Thoracic aorta (tissue), 2 donors: Measurements from ENCODE around the gene DES. TPM values are rescaled to one million over a fixed set of nuclear protein-coding genes. Genes with fewer than 3 reads are reported as not detected.

ENCODE experiments used
- ATAC-seq: fragments of 150-250 bp; one replicate; pipeline ENCODE4 v1.8.0; 2017; ENCODE audit warnings: low read depth; ENCODE audit not compliant: insufficient number of reproducible peaks, low FRiP score
- DNase-seq: peaks from one replicate; pipeline ENCODE4 v3.0.0-alpha.2; 2020; ENCODE audit warnings: low spot score
- H3K27ac ChIP-seq, 2 donors: fragments of 200-600 bp; sonication (generic); 1 replicate in 1 of 2; 2 replicates in 1 of 2; pipeline ENCODE4 v1.5.1; 2016; ENCODE audit warnings: mild to moderate bottlenecking in 2 of 2, moderate library complexity in 2 of 2
- H3K27me3 ChIP-seq: fragments of 200-600 bp; sonication (generic); replicated peaks from 2 replicates; pipeline ENCODE4 v1.6.0; 2016; ENCODE audit warnings: mild to moderate bottlenecking; ENCODE audit not compliant: insufficient read depth
- H3K36me3 ChIP-seq: fragments of 200-600 bp; sonication (generic); one replicate; pipeline ENCODE4 v1.5.1; 2016
- H3K4me1 ChIP-seq, 2 donors: fragments of 200-600 bp; sonication (generic); 1 replicate in 1 of 2; 2 replicates in 1 of 2; pipeline versions ENCODE4 v1.5.1 to v1.6.0; 2016; ENCODE audit warnings: low read depth in 2 of 2, mild to moderate bottlenecking in 1 of 2; ENCODE audit not compliant: control insufficient read depth in 1 of 2
- H3K4me3 ChIP-seq: fragments of 200-600 bp; sonication (generic); 2 replicates; pipeline ENCODE4 v1.5.1; 2016; ENCODE audit warnings: mild to moderate bottlenecking
- H3K9me3 ChIP-seq: fragments of 200-600 bp; sonication (generic); 2 replicates; pipeline ENCODE4 v1.5.1; 2016
- CTCF ChIP-seq: fragments of 200-600 bp; sonication (generic); IDR thresholded peaks from one replicate; pipeline ENCODE4 v1.5.1; 2019; ENCODE audit warnings: antibody characterized with exemption
- total RNA-seq, 2 donors: library from RNA; depleted of rRNA; stranded (reverse); fragments of >200 nt; gene quantifications; one replicate each; pipeline versions ENCODE4 v1.1.0 to v1.2.3, GENCODE V29; 2016

DES gene
- total RNA-seq, 2 donors from 2014 or later: 146 to 302 TPM

DNA sequence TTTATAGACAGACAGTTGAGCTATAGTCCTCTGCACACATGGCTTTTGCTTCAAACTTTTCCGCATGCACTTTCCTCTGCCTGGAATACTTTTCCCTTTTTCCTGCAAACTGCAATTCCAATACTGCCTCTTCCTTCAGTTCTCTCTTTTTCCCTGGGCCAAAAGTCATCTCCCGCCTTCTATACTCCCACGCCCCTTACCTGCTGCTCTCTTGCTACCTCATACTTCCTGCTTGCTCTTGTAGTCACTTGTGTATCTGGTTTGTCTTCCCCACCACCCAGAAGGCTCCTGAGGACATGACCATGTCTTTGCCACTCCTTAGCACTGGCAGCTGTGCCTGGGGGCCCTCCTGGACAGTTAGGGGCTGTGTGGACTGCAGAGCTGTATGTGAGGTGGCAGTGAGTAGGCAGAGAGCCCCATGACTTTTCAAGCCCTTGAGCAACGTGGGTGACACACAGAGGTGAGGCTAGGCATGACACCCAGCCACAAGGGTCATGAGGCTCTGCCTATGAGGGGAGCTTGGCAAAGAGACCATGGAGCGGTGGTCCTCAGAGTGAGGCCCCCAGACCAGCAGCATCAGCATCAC is 39.7 kb downstream of the DES start:
- H3K4me3 ChIP-seq: no peak overlapping the region
- H3K27ac ChIP-seq: peak overlapping the region; percentile 99 to 100
- no peaks in the 10 kb centered on the region for H3K27me3 ChIP-seq
- no peak for TF ChIP-seq CTCF
- peaks cover 35 to 92% of the 10 kb centered on the region in 2 donors for H3K4me1 ChIP-seq
- H3K36me3 ChIP-seq: peaks cover 43% of the 10 kb centered on the region
- no peaks in the 10 kb centered on the region for H3K9me3 ChIP-seq
- no peak for DNase-seq
- ATAC-seq: no peak

GRCh38 chr2:219458996-219459395 is 40.8 kb downstream of the DES start:
- no peak for TF ChIP-seq CTCF
- Histone ChIP-seq H3K4me1 (peaks cover 32 to 94% of the 10 kb centered on the region in 2 donors), H3K36me3 (peaks cover 51% of the 10 kb centered on the region), H3K27ac (peak overlapping the region; percentile 99 to 100), H3K4me3 (no peak overlapping the region), H3K9me3 (no peaks in the 10 kb centered on the region), H3K27me3 (no peaks in the 10 kb centered on the region)
- DNase-seq: no peak
- ATAC-seq: no peak

GRCh38 chr2:219459460-219460311 is 41.5 kb downstream of the DES start:
- no peaks in the 10 kb centered on the region for H3K9me3 ChIP-seq
- peak overlapping the region; percentile 59 for H3K4me3 ChIP-seq
- peaks cover 28 to 94% of the 10 kb centered on the region in 2 donors for H3K4me1 ChIP-seq
- TF ChIP-seq CTCF: peak; percentile 94
- ATAC-seq (peak; percentile 5), DNase-seq (no peak)
- H3K27ac ChIP-seq: peak overlapping the region; percentile 99 to 100
- peaks cover 58% of the 10 kb centered on the region for H3K36me3 ChIP-seq
- no peaks in the 10 kb centered on the region for H3K27me3 ChIP-seq

GRCh38 chr2:219460424-219460926 is 42.3 kb downstream of the DES start:
- H3K4me3 ChIP-seq: peak overlapping the region; percentile 59
- peak overlapping the region; percentile 99 to 100 for H3K27ac ChIP-seq
- DNase-seq (peak; percentile 85), ATAC-seq (peak; percentile 71)
- no peaks in the 10 kb centered on the region for H3K27me3 ChIP-seq
- no peaks in the 10 kb centered on the region for H3K9me3 ChIP-seq
- no peak for TF ChIP-seq CTCF
- H3K4me1 ChIP-seq: peaks cover 31 to 94% of the 10 kb centered on the region in 2 donors
- peaks cover 61% of the 10 kb centered on the region for H3K36me3 ChIP-seq

GRCh38 chr2:219461047-219461514 is 42.9 kb downstream of the DES start:
- no peak for DNase-seq
- H3K36me3 ChIP-seq: peaks cover 60% of the 10 kb centered on the region
- H3K27ac ChIP-seq: peak overlapping the region; percentile 99 to 100
- peak overlapping the region; percentile 59 for H3K4me3 ChIP-seq
- H3K4me1 ChIP-seq: peaks cover 28 to 94% of the 10 kb centered on the region in 2 donors
- peak; percentile 62 for ATAC-seq
- TF ChIP-seq CTCF: no peak
- no peaks in the 10 kb centered on the region for H3K27me3 ChIP-seq
- no peaks in the 10 kb centered on the region for H3K9me3 ChIP-seq
